WTC11 (cell line): ENCODE results near the gene HOXA9. TPM values are rescaled to one million over a fixed set of nuclear protein-coding genes. Genes with fewer than 3 reads are reported as not detected.

Experiments used
- ATAC-seq: fragments of 200-7000 bp; cut with Tn5 transposase; 2 replicates; pipeline ENCODE4 v1.10.0; 2021; ENCODE audit warnings: mild to moderate bottlenecking, moderate library complexity
- CTCF ChIA-PET: fragments of 300-600 bp; sonication (Branson Sonifier 250); formaldehyde crosslinking; loops from one replicate; lab custom pipeline; 2021; ENCODE audit warnings: antibody characterized with exemption; lab: Charles Lee
- POLR2A ChIA-PET: fragments of 350-600 bp; sonication (Branson Sonifier 250); formaldehyde crosslinking; loops from one replicate; lab custom pipeline; 2021; ENCODE audit warnings: antibody characterized with exemption; lab: Charles Lee
- DNase-seq: peaks from one replicate; pipeline ENCODE4 v3.0.0; 2021; ENCODE audit warnings: low spot score
- H3K27ac Mint-ChIP-seq: 2 replicates; pipeline ENCODE4 v1.8.0; 2021; ENCODE audit warnings: mixed read lengths
- H3K27me3 Mint-ChIP-seq: 2 replicates; pipeline ENCODE4 v1.8.0; 2021; ENCODE audit warnings: low read depth, mild to moderate bottlenecking, moderate library complexity, mixed read lengths
- H3K36me3 Mint-ChIP-seq: 2 replicates; pipeline ENCODE4 v1.8.0; 2021; ENCODE audit warnings: mixed read lengths
- H3K4me1 Mint-ChIP-seq: 2 replicates; pipeline ENCODE4 v1.8.0; 2022; ENCODE audit warnings: mixed read lengths
- H3K4me3 Mint-ChIP-seq: 2 replicates; pipeline ENCODE4 v1.8.0; 2021; ENCODE audit warnings: mild to moderate bottlenecking, moderate library complexity, mixed read lengths
- H3K9me3 Mint-ChIP-seq: 2 replicates; pipeline ENCODE4 v1.8.0; 2021; ENCODE audit warnings: mixed read lengths
- CREM ChIP-seq: sonication (generic); formaldehyde crosslinking; IDR thresholded peaks from 2 replicates; pipeline ENCODE4 v1.8.1; 2022; ENCODE audit warnings: mild to moderate bottlenecking, missing genetic modification reagents, moderate library complexity
- ELF4 ChIP-seq: sonication (generic); formaldehyde crosslinking; IDR thresholded peaks from 2 replicates; pipeline ENCODE4 v1.8.1; 2022; ENCODE audit warnings: low read depth, mild to moderate bottlenecking, moderate library complexity, missing genetic modification reagents
- ESRRA ChIP-seq: sonication (generic); formaldehyde crosslinking; IDR thresholded peaks from 2 replicates; pipeline ENCODE4 v1.8.1; 2022; ENCODE audit warnings: mild to moderate bottlenecking, missing genetic modification reagents, borderline replicate concordance
- MXD4 ChIP-seq: fragments of 250-450 bp; sonication (Bioruptor Pico); IDR thresholded peaks from 2 replicates; pipeline ENCODE4 v1.8.0; 2021; ENCODE audit warnings: mild to moderate bottlenecking, moderate library complexity, borderline replicate concordance
- NFE2L1 ChIP-seq: sonication (generic); formaldehyde crosslinking; IDR thresholded peaks from 2 replicates; pipeline ENCODE4 v1.8.1; 2023; ENCODE audit warnings: missing genetic modification reagents
- NR3C1 ChIP-seq: sonication (generic); formaldehyde crosslinking; conservative IDR thresholded peaks from 2 replicates; pipeline ENCODE4 v1.8.1; 2023; ENCODE audit warnings: low read depth, mild to moderate bottlenecking, missing genetic modification reagents
- PRRX2 ChIP-seq: fragments of 250-450 bp; sonication (Bioruptor Pico); IDR thresholded peaks from 2 replicates; pipeline ENCODE4 v1.8.0; 2021; ENCODE audit warnings: mild to moderate bottlenecking
- SMAD4 ChIP-seq: sonication (generic); formaldehyde crosslinking; IDR thresholded peaks from 2 replicates; pipeline ENCODE4 v1.8.0; 2022; ENCODE audit warnings: mild to moderate bottlenecking, missing genetic modification reagents
- TCF7 ChIP-seq: sonication (generic); formaldehyde crosslinking; IDR thresholded peaks from 2 replicates; pipeline ENCODE4 v1.8.0; 2022; ENCODE audit warnings: mild to moderate bottlenecking, low read depth, missing genetic modification reagents, moderate library complexity
- TEAD1 ChIP-seq: sonication (generic); formaldehyde crosslinking; IDR thresholded peaks from 2 replicates; pipeline ENCODE4 v1.8.0; 2022; ENCODE audit warnings: mild to moderate bottlenecking, missing genetic modification reagents
- USF2 ChIP-seq: sonication (generic); formaldehyde crosslinking; IDR thresholded peaks from 2 replicates; pipeline ENCODE4 v1.8.1; 2023; ENCODE audit warnings: mild to moderate bottlenecking, missing genetic modification reagents, moderate library complexity
- ZNF396 ChIP-seq: fragments of 250-450 bp; sonication (Bioruptor Pico); IDR thresholded peaks from 2 replicates; pipeline ENCODE4 v1.8.0; 2021; ENCODE audit warnings: mild to moderate bottlenecking, moderate library complexity, borderline replicate concordance
- ZNF423 ChIP-seq: fragments of 250-450 bp; sonication (Bioruptor Pico); IDR thresholded peaks from 2 replicates; pipeline ENCODE4 v2.1.2; 2022; ENCODE audit warnings: mild to moderate bottlenecking, moderate library complexity
- ZNF512 ChIP-seq: sonication (generic); formaldehyde crosslinking; IDR thresholded peaks from 2 replicates; pipeline ENCODE4 v1.8.1; 2022; ENCODE audit warnings: missing genetic modification reagents, borderline replicate concordance
- total RNA-seq: library from RNA; stranded (reverse); gene quantifications from 3 replicates; pipeline ENCODE4 v1.2.3, GENCODE V29; 2021
- TF ChIP-seq, protein P1 (sequence below): sonication (generic); formaldehyde crosslinking; conservative IDR thresholded peaks from 2 replicates; pipeline ENCODE4 v1.8.1; 2022; ENCODE audit warnings: mild to moderate bottlenecking, missing genetic modification reagents
- TF ChIP-seq, protein P2 (sequence below): fragments of 250-450 bp; sonication (Bioruptor Pico); IDR thresholded peaks from 2 replicates; pipeline ENCODE4 v1.9.0; 2021; ENCODE audit warnings: mild to moderate bottlenecking
- TF ChIP-seq, protein P3 (sequence below): sonication (generic); formaldehyde crosslinking; IDR thresholded peaks from 2 replicates; pipeline ENCODE4 v1.8.0; 2022; ENCODE audit warnings: mild to moderate bottlenecking, missing genetic modification reagents
- TF ChIP-seq, protein P4 (sequence below): sonication (generic); formaldehyde crosslinking; IDR thresholded peaks from 2 replicates; pipeline ENCODE4 v1.8.0; 2023; ENCODE audit warnings: missing genetic modification reagents, mild to moderate bottlenecking, borderline replicate concordance

HOXA9 gene
- total RNA-seq, 1 experiment from 2014 or later = not detected

- Mint-ChIP-seq H3K4me1 (peaks cover 18% of the 10 kb centered on the region), H3K9me3 (no peaks in the 10 kb centered on the region), H3K27me3 (peaks cover 95% of the 10 kb centered on the region), H3K27ac (no peak overlapping the region), H3K36me3 (no peaks in the 10 kb centered on the region), H3K4me3 (no peak overlapping the region)
- ATAC-seq (no peak), DNase-seq (no peak)
- ChIA-PET CTCF (interaction anchor here (0.7 to 1.5 kb wide), 4 partner anchors 20 to 65 kb away, joined by 3 to 4 read pairs (median 4); partner anchors contain the start of gene HOXA5), POLR2A (no interaction called here)
- TF ChIP-seq, protein P1, sequence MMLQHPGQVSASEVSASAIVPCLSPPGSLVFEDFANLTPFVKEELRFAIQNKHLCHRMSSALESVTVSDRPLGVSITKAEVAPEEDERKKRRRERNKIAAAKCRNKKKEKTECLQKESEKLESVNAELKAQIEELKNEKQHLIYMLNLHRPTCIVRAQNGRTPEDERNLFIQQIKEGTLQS (CRISPR knock-in tag) = no peak
- no peak for TF ChIP-seq USF2
- TF ChIP-seq NFE2L1 (CRISPR knock-in tag) = no peak
- no peak for TF ChIP-seq ZNF396
- TF ChIP-seq, protein P2, sequence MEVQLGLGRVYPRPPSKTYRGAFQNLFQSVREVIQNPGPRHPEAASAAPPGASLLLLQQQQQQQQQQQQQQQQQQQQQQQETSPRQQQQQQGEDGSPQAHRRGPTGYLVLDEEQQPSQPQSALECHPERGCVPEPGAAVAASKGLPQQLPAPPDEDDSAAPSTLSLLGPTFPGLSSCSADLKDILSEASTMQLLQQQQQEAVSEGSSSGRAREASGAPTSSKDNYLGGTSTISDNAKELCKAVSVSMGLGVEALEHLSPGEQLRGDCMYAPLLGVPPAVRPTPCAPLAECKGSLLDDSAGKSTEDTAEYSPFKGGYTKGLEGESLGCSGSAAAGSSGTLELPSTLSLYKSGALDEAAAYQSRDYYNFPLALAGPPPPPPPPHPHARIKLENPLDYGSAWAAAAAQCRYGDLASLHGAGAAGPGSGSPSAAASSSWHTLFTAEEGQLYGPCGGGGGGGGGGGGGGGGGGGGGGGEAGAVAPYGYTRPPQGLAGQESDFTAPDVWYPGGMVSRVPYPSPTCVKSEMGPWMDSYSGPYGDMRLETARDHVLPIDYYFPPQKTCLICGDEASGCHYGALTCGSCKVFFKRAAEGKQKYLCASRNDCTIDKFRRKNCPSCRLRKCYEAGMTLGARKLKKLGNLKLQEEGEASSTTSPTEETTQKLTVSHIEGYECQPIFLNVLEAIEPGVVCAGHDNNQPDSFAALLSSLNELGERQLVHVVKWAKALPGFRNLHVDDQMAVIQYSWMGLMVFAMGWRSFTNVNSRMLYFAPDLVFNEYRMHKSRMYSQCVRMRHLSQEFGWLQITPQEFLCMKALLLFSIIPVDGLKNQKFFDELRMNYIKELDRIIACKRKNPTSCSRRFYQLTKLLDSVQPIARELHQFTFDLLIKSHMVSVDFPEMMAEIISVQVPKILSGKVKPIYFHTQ (CRISPR knock-in tag) = no peak
- no peak for TF ChIP-seq CREM (CRISPR knock-in tag)
- TF ChIP-seq ELF4 (CRISPR knock-in tag) = no peak
- TF ChIP-seq NR3C1 = no peak
- TF ChIP-seq ESRRA (CRISPR knock-in tag) = no peak
- no peak for TF ChIP-seq MXD4
- TF ChIP-seq SMAD4 = no peak
Observed at GRCh38 chr7:27114881-27115220, 50.5 kb downstream of the HOXA9 start.

- Mint-ChIP-seq H3K36me3 (no peaks in the 10 kb centered on the region), H3K4me1 (peaks cover 18% of the 10 kb centered on the region), H3K4me3 (peak overlapping the region; percentile 45), H3K27ac (no peak overlapping the region), H3K27me3 (peaks cover 95% of the 10 kb centered on the region), H3K9me3 (no peaks in the 10 kb centered on the region)
- TF ChIP-seq NR3C1 = no peak
- TF ChIP-seq TEAD1 (CRISPR knock-in tag) = no peak
- TF ChIP-seq ZNF512 (CRISPR knock-in tag) = no peak
- TF ChIP-seq TCF7 = no peak
- TF ChIP-seq PRRX2 (CRISPR knock-in tag) = no peak
- TF ChIP-seq ZNF423 (CRISPR knock-in tag) = no peak
- TF ChIP-seq, protein P3, sequence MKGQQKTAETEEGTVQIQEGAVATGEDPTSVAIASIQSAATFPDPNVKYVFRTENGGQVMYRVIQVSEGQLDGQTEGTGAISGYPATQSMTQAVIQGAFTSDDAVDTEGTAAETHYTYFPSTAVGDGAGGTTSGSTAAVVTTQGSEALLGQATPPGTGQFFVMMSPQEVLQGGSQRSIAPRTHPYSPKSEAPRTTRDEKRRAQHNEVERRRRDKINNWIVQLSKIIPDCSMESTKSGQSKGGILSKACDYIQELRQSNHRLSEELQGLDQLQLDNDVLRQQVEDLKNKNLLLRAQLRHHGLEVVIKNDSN (CRISPR knock-in tag) = no peak
- TF ChIP-seq, protein P4, sequence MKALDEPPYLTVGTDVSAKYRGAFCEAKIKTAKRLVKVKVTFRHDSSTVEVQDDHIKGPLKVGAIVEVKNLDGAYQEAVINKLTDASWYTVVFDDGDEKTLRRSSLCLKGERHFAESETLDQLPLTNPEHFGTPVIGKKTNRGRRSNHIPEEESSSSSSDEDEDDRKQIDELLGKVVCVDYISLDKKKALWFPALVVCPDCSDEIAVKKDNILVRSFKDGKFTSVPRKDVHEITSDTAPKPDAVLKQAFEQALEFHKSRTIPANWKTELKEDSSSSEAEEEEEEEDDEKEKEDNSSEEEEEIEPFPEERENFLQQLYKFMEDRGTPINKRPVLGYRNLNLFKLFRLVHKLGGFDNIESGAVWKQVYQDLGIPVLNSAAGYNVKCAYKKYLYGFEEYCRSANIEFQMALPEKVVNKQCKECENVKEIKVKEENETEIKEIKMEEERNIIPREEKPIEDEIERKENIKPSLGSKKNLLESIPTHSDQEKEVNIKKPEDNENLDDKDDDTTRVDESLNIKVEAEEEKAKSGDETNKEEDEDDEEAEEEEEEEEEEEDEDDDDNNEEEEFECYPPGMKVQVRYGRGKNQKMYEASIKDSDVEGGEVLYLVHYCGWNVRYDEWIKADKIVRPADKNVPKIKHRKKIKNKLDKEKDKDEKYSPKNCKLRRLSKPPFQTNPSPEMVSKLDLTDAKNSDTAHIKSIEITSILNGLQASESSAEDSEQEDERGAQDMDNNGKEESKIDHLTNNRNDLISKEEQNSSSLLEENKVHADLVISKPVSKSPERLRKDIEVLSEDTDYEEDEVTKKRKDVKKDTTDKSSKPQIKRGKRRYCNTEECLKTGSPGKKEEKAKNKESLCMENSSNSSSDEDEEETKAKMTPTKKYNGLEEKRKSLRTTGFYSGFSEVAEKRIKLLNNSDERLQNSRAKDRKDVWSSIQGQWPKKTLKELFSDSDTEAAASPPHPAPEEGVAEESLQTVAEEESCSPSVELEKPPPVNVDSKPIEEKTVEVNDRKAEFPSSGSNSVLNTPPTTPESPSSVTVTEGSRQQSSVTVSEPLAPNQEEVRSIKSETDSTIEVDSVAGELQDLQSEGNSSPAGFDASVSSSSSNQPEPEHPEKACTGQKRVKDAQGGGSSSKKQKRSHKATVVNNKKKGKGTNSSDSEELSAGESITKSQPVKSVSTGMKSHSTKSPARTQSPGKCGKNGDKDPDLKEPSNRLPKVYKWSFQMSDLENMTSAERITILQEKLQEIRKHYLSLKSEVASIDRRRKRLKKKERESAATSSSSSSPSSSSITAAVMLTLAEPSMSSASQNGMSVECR = no peak
- DNase-seq (no peak), ATAC-seq (no peak)
- POLR2A ChIA-PET = interaction anchor here (1.0 kb wide), 1 partner anchor 29 kb away, joined by 3 read pairs; the partner anchor contains the start of gene HOXA5
- CTCF ChIA-PET = no interaction called here
Observed at GRCh38 chr7:27113991-27114769, 51.2 kb downstream of the HOXA9 start.
